ENCODE measurements around the gene CARMIL3.

DNA sequence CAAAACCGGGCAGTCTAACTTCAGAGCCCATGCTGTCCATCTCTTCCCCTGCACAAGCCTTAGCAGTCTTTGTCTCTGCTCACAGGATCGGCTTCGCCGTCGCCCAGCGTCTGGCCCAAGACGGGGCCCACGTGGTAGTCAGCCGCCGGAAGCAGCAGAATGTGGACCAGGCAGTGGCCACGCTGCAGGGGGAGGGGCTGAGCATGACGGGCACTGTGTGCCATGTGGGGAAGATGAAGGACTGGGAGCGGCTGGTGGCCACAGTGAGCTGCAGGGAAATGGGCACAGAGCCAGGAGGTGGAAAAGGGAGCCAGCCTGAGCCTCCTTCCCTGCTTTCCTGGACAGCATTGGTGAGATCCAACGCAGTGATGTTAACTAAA, 14.2 kb upstream of the CARMIL3 start:
- TF ChIP-seq EZH2 (IDR thresholded peaks at IDR 0.05): no peak
- TF ChIP-seq, protein P1, sequence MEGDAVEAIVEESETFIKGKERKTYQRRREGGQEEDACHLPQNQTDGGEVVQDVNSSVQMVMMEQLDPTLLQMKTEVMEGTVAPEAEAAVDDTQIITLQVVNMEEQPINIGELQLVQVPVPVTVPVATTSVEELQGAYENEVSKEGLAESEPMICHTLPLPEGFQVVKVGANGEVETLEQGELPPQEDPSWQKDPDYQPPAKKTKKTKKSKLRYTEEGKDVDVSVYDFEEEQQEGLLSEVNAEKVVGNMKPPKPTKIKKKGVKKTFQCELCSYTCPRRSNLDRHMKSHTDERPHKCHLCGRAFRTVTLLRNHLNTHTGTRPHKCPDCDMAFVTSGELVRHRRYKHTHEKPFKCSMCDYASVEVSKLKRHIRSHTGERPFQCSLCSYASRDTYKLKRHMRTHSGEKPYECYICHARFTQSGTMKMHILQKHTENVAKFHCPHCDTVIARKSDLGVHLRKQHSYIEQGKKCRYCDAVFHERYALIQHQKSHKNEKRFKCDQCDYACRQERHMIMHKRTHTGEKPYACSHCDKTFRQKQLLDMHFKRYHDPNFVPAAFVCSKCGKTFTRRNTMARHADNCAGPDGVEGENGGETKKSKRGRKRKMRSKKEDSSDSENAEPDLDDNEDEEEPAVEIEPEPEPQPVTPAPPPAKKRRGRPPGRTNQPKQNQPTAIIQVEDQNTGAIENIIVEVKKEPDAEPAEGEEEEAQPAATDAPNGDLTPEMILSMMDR (IDR thresholded peaks at IDR 0.05): no peak
- no peak for TF ChIP-seq EZH2phosphoT487 (IDR thresholded peaks at IDR 0.05)

Data from neural progenitor cell (in vitro differentiated cells).